Inflammatory macrophage treated with lipopolysaccharide for 1 hour (primary cell): ENCODE measurements around the gene CSF3R.

Experiments
- DNase-seq, 2 donors: peaks; one replicate each; pipeline ENCODE4 v3.0.0-alpha.2; 2020 to 2022

CSF3R gene

GRCh38 chr1:36482724-36483388 lies at the start of gene CSF3R:
CSF3R (minus strand) TSS chr1:36482913; CDS start chr1:36479496, 3,417 bp downstream.
- peak; percentile 29 to 51 for DNase-seq

DNA sequence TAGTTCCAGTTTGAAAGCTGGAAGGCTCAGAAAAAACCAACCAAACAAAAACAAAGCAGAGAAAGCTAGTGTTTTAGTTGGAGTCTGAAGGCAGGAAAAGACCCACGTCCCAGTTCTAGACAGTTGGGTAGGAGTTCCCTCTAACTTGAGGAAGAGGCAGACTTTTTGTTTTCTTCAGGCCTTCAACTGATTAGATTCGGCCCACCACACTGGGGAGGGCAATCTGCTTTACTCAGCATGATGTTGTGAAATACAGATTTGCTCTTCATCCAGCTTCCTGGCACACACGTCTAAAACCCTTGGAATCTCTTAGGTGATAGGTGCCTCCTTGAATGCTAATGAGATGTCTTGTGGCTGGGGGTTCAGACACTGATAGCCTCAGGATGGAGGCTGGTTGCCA lies 49.1 kb upstream of the CSF3R start:
- DNase-seq, result no peak

DNA sequence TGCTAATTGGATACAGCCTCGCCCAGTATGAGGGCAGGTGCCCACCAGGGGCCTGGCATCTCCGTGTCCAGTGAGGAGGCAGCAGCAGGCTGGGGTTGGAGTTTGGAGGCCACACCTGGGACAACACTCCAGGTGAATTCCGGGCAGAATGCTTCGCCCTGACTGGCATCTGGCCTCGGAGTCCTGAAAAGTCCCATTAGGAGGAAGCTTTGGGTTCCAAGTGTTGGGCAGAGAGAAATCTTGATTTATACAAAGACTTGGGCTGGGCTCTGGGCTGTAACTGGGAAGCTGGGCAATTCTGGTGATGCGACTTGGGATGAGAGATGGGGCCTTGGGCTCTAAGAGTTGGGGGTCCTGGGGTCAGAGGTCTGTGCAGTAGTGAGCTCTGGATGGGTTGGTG lies 48.1 kb upstream of the CSF3R start:
- no peak for DNase-seq

DNA sequence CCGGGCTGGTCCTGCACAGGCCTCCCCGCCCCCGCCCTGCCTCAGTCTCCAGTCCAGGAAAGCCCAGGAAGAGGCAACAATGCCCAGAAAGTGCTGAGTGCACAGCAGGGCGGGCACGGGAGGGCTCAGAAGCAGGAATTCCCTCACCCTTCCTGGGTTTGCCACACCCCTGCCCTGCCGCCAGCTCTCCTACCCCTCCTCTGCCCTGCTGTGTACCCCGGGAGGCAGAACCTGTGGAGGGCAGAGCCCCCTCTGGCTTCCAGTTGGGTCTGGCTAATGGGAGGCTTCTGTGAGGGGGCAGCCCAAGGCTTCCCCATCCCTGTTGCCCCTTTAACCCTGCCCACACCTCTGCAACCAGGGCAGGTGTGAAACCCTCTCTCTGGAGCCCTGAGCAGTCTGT lies 47.5 kb upstream of the CSF3R start:
- no peak for DNase-seq

GRCh38 chr1:36529769-36530260 lies 47.1 kb upstream of the CSF3R start:
- no peak for DNase-seq

DNA sequence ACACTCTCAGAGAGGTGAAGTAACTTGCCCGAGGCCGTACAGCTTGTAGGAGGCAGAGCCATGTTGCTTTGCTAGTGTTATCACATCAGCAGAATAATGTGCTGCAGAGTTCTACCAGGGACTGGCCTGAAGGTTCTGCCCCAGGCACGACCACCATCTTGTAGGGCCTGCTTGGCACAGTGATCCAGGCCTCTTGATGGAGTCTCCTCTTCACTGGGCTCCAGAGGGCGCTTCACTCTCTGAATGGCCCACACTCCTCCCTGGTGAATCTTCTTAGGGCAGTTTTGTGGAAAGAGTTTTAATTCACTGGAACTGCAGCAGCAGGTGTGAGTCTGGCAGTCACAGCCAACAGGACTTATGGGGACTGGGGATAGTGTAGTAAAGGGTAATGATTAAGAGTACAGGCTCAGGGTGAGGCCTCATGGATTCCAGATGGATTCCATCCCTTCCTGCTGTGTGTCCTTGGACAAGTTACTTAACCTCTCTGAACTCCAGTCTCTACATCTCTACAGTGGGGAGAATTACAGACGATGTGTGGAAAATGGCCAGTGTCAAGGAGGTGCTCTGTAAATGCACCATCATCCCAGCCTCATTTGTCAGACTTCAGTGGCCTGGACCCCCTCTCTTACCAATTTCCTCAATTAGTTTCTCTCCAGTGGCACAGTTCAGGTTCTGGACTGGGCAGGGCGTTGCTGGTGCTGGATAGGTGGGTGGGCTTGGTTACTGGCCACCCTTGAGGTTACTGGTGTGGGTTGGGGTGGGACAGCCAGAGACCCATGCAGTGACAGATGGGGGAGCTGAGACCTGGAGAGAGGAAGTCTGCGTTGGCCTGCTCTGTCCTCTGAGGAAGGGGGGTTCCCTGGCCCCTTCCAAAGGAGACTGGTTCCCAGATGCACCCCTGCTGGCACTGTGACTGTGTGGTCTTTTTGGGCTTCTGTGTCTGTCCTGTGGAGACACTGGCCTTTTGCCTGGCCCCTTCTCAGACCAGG lies 45.9 kb upstream of the CSF3R start:
- DNase-seq, result no peak

- no peak for DNase-seq
Observed at GRCh38 chr1:36525166-36525565, 42.5 kb upstream of the CSF3R start.

DNA sequence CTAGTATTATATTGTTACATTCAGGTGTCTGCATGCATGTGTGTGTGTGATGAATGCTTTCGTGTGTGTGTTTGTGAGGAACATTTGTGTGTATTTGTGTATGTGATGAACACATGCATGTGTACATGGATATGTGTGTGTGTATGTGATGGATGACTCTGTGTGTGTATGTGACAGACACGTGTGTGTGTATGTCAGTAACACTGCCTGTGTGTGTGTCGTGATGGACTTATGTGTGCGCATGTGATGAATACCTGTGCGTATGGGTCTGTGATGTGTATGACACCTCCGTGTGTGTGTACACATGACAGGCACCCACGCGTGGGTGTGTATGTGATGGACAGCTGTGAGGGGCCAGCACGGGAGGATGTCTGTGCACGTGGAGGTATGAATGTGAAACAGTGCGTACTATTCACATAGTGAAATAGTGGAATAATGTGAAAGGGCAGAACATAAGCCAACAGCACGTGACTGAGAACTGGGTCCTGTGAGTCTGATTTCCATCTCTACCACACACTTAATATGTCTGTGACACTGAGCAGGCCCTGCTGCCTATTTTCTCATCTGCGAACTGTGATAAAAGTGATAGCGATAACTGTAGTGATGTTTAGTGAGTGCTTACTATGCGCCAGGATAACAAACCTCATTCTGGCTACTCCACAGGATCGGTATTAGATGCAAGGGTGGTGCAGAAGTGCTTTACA lies 41.8 kb upstream of the CSF3R start:
- DNase-seq, result no peak

DNA sequence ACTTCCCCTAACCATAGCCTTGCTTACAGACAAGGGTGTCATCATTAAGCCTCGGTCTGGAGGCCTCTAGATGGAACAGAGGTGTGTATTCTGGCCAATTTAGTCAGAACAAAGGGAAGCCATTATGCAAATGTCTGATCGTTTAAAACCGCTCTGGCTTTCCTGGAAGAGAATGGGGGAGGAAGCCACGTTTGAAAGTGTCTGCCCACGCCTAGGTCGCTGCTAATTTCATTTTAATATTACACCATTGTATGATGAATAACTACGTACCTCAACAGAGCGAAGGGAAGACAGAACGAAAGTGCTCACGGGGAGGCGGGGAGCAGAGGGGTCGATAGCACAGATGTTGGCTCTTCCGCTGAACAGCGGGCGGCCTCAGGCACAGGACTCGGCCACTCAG lies 41.1 kb upstream of the CSF3R start:
- DNase-seq, result no peak

- DNase-seq, result no peak
Observed at GRCh38 chr1:36523230-36523495, 40.5 kb upstream of the CSF3R start.

GRCh38 chr1:36522461-36523229 lies 39.9 kb upstream of the CSF3R start:
- DNase-seq, result no peak

- DNase-seq, result no peak
Observed at GRCh38 chr1:36522021-36522420, 39.3 kb upstream of the CSF3R start.

GRCh38 chr1:36520771-36521420 lies 38.2 kb upstream of the CSF3R start:
- DNase-seq, result no peak

DNA sequence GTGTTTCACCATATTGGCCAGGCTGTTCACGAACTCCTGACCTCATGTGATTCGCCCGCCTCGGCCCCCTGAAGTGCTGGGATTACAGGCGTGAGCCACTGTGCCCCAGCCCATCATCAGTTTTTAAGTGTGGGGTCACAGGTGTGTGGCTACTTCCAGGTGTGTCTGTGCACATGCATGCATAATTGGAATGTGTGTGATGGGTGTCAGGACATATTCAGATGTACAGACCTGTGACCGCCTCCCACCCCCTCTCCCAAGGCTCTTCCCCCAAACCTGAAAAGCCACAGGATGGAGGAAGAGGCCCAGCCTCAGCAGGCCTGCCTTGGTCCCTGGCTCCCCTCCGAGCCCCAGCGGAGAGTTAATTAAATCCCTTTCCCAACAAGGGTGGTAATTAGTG lies 37.3 kb upstream of the CSF3R start:
- no peak for DNase-seq

- DNase-seq, result peak; percentile 38 to 83
Observed at GRCh38 chr1:36517011-36517771, 34.5 kb upstream of the CSF3R start.

DNA sequence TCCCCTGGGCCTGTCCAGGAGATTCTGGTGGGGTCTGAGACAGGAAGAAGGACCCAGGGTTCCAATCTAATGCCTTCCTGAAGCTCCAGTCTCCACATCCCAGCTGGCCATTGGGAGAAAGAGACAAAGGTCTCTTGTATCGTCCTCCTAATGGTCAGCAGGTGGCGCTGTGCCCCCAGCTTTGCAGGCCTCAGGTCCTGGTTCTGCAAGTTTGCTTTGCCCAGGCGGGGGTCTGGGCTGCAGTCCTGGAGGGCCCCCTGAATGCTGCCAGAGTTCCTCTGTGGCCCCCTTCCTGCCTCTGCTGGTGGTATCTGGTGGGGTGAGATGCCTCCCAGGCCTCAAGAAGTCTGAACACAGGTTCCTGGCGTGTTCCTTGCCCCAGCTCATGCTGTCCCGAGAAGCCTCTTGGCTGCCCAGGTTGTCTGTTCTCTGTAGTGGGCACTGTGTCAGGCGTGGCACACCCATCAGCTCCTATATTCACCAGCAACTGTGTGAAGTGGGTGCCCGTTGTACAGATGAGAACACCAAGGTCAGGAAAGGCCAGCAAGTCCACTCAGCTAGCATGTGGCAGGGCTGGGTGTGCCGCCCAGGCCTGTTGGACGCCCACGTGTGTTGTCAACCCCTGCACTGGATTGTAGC lies 33.8 kb upstream of the CSF3R start:
- DNase-seq, result peak; percentile 35 to 67

DNA sequence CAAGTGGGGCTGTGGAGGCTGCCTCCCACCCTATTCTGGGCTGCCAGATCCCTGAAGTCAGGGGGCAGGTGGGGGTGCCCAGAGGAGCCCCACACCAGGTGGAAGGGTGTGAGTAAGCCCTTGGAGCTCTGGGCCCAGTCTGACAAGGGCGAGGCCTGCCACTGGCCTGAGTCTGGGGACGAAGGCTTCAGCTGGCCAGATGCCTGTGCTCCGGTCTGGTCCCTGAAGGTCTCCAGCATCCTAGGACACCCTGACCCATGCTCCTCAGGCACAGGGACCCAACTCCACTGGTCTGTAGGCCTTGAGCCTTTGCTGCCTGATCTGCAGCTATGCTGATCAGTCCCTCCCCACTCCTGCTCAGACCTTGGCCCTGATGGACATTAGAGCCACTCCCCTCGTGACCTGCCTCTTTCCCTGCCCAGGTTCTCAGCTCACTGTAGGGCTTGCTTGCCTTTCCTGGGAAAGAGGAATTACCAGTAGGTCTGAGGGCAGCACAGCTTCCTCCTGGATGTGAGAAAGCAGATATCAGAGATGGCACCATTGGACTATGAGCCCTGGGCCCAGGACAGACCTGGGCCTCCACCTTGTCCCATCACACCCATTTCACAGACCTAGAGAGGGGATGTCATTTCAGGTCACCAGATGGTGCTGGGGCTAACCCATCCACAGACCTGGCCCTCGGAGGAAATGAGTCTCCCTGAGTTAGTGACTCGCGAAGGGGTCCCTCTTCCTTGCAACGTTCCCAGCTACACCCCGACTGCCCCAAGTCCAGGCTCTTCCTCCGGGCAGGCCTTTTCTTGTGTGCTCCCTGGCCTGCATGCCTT lies 32.8 kb upstream of the CSF3R start:
- no peak for DNase-seq

DNA sequence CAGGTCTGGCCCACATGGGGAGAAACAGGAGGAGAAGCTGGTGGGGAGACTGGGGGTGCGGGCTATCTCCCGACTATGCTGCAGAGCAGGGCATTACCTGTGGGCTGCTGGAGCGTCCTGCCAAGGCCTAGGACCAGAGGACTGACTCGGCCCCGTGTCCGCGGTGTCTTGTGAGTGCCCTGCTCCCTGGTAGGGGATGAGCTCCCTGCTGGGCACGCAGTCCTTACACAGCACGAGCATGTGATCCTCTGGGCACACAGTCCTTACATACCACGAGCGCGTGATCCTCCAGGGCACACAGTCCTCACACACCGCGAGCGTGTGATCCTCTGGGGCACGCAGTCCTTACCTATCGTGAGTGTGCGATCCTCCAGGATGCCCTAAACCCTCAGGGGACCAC lies 31.8 kb upstream of the CSF3R start:
- no peak for DNase-seq

- no peak for DNase-seq
Observed at GRCh38 chr1:36513676-36514473, 31.2 kb upstream of the CSF3R start.
